ENCODE measurements around the gene MAPKAP1.
"Not testable (repeated sequence)": the region's sequence is repeated elsewhere in the genome, so short reads cannot be mapped to it uniquely, and the experiment has no call there.

MAPKAP1 gene

DNA sequence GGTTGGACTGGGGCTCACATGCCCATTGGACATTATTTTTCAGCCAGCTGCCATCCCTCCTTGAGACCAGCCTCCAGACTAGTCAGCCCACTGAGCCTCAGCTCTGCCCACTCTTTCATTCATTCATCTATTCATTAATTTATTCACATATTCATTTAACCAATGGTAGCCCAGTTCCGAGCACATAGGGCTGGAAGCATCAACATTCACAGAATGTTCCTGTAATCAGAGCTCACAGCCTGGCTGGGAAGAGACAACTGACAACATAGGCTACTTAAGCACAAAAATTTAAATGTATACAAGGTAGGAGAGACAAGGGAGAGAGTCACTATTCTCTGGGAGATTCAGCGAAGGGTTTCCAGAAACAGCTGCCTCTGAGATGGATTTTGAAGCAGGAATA, 23.2 kb upstream of the MAPKAP1 start:
- DNase-seq = no peak

DNA sequence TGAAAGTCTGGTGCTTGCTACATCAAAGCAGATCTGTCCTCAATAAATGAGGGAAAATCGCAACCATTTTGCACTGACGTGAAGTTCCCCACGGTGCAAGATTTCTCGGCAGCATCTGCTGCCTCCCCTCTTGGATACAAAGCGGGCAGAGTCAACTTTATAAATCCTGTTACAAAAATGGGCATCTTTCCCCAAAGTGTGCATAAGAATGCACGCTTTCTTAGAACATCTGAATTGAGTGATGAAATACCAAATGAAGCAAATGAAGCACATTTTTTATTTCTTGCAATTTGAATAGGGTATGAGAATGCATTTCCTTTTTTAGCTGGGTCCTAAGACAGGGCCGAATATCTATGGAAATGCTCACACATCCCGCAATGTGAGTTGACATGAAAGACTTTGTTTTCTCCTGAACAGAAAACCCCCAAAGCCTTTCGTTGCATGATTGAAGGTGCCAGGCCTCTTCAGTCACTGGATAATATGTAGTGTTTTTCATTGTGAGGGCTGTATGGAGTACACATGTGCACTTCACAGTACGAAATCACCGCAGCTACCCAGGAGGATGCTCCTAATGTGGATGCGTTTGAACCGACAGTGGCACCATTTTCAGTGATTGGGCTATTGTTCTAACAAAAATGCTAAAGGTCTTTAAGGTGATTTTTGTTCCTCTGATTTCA, 19.6 kb upstream of the MAPKAP1 start:
- no peak for DNase-seq

DNA sequence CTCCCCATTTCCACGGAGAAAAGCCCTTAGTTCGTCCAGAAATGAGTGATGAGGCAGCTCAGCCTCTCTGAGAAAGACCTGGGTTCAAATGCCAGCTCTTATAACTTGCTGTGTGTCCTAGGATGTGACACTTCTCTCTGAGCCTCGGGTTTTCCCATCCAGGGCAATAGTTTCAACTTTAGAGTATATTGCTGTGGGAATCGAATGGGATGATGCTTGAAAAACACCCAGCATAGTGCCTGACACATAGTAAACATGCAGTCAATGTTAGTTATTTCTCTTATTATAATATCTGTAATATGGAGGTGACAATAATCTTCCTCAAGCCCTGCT, 430 bp upstream of the MAPKAP1 start:
- no peak for DNase-seq

DNA sequence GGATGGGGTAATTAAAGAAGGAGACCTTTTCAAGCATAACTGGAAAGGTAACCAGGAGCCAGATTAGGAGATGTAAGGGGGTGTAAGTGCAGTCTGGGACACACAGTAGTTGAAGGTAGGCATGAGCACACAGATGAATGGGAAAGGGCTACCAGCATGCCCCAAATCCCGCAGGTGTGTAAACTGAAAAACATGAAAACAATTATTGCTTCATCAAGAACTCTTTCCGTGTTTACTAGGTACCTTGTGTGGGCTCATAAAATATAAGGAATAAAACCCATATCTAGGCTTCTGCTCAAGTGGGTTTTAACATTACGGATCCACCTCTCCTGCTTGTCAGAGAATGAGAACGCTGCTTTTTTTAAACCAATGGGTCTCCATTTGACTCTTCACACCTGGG, 1.1 kb downstream of the MAPKAP1 start:
- no peak for DNase-seq

DNA sequence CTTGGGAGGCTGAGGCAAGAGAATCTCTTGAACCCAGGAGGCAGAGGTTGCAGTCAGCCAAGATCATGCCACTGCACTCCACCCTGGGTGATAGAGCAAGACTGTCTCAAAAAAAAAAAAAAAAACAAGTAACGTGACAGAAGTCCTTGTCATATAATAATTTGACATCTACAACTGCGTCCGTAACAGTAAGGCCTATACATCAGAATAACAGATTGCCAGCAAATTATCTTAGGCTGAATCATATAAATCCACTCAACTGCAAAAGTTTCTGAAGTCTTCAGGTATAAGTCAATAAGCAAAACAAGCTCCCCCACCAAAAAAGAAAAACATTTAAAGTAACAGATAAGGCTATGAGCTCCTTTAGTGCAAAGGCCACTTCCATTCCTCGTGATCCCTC, 3.3 kb downstream of the MAPKAP1 start:
- DNase-seq = no peak

DNA sequence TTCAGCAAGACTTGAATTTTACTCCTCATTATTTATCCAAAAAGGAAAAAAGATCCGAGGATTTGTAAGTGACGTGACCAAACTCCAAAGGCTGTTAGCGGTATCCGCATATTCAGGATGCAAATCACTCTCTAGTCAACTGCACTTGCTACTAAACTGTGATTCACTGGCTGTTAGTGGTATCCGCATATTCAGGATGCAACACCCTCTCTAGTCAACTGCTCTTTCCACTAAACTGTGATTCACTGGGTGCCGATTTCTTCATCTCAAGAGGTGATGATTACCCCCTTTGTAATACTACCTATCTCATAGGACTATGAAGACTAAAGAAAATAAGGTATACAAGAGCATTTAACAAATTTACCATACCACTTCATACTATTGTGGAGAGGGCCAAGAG, 5.7 kb downstream of the MAPKAP1 start:
- DNase-seq = no peak

DNA sequence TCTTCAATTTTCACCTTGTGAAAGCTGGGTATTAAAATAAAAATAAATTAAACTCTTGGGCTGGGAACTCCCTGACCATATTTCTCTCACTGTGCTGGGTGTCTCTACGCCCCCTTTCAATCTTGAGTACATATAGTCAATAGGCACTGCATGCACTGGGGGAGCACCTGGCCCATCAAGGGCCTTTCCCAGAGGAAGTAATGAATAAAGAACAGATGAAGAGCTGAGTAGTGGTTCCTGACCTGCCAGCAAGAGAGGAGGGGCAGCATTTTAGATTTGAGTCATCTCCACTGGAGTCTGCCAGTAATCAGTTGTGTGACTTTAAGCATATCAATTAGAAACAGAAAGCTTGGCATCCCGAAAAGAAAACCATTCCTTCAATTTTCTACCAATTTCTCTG, 6.2 kb downstream of the MAPKAP1 start:
- DNase-seq = no peak

DNA sequence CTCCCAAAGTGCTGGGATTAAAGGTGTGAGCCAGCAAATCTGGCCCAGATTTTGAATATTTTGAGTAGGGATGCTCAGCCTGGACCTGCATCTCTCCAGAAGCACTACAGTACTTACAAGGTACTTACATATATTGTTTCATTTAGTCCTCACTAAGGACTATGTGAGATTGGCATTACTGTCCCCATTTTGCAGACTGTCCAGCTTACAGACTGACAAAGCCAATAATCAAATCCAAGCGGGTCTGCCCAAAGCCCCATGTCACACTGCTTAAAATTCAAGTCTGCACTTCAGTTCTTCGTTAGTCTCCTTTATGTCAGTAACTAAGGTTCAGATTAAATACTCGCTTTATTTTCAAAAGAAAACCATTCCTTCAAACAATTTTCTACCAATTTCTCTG, 7.1 kb downstream of the MAPKAP1 start:
- DNase-seq = no peak

DNA sequence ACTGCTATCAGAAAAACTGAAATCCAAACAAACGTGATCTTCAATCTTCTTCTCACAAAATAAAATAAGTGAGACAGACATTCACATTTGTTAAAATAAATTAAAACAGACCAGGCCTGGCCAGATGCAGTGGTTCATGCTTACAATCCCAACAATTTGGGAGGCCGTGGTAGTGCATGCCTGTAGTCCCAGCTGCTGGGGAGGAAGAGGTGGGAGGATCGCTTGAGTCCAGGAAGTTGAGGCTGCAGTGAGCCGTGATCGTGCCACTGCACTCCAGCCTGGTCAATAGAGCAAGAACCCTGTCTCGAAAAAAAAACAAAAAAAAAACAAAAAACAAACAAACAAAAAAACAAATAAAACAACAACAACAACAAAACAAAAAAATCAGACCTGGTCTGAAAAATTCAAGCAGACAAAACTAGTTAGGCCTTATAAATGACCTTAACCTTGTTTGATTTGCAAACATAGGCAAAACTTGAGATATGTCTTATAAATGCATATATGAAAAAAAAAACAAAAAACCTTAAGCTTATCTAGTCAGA, 10.8 kb downstream of the MAPKAP1 start:
- no peak for DNase-seq

DNA sequence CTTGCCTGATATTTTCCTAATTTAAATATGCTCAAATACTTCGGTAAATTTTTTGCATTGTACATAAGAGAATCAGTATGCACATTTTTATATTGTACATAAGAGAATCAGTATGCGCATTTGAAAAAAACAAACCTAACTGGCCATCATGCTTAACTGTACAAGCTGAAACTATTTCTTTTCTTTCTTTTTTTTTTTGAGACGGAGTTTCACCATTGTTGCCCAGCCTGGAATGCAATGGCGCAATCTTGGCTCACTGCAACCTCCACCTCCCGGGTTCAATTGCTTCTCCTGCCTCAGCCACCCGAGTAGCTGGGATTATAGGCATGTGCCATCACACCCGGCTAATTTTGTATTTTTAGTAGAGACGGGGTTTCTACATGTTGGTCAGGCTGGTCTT, 11.5 kb downstream of the MAPKAP1 start:
- not testable (repeated sequence) for DNase-seq

DNA sequence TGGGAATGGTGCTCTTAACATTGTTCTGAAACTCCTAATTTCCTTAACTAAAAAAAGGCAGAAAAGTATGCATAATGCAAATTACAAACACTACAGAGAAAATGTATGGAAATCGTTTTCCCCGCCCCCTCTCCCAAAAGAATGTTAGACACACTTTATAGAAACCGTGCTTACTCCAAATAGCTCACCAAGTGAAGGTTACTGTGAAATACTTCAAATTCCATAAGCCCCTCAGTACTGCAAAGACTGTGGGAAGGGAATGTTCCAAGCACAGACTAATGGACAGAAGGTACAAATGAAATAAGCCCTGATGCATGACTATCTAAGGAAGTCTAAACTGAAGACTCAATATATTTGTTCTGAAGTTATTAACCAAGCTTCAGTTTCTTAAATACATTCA, 12.5 kb downstream of the MAPKAP1 start:
- no peak for DNase-seq

DNA sequence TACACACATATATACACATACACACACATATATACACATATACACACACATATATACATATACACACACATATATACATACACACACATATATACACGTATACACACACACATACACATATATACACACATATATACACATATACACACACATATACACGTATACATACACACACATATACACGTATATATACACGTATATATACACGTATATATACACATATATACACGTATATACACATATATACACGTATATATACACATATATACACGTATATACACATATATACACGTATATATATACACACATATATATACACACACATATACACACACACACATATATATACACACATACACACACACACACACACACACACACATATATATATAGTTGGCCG, 13.5 kb downstream of the MAPKAP1 start:
- not testable (repeated sequence) for DNase-seq

DNA sequence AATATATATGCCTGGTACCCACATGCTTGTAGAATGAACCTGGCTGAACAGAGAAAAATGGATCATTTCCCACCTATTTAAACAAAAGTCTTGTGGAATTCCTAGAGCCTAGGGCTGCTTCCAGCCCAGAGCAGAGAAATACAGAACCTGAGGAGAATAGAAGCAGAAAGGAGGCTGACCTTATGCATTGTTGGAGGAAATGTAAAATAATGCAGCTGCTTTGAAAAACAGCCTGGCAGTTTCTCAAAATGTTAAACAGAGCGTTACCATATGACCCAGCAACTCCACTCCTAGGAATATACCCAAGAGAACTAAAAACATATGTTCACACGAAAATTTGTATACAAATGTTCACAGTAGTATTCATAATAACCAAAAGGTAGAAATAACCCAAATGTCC, 15.1 kb downstream of the MAPKAP1 start:
- no peak for DNase-seq

DNA sequence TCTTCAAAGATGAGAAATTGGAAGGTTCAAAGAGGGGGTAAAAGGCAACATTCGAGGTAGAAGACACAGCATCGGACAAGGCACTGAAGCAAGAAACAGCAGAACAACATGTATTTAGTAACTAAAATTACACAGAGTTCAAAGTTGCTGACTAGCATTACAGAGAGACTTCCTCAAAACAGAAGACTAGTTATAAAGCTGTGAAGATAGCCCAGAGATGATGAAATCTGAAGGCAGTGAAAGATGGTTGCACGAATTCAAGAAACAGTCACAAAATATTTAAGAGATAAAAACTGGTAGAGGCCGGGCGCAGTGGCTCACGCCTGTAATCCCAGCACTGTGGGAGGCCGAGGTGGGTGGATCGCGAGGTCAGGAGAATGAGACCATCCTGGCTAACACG, 16.3 kb downstream of the MAPKAP1 start:
- DNase-seq = no peak

DNA sequence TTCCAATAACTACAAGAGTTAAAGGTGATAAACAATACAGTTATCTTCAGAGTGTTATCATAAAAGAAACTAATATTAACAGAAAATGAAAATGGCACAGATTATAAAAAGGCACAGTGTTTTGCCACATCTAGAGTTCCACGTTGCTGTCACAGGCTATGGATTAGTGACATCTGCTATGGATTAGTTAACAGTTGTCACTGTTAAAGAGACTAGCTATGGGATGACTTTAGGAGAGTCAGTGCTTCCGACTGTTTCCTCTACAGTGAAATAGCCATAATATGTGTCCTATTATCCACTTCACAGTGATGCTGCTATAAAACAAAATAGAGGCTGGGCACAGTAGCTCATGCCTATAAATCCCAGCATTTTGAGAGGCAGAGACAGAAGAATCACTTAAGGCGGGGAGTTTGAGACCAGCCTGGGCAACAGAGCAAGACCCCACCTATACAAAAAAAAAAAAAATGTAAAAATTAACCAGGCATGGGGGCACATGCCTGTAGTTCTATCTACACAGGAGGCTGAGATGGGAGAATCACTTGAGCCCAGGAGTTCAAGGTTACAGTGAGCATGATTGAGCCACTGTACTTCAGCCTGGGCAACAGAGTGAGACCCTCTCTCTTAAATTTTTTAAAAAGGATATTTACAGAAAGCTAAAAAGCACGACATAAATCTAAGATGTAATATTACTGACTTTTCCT, 19.7 kb downstream of the MAPKAP1 start:
- no peak for DNase-seq

DNA sequence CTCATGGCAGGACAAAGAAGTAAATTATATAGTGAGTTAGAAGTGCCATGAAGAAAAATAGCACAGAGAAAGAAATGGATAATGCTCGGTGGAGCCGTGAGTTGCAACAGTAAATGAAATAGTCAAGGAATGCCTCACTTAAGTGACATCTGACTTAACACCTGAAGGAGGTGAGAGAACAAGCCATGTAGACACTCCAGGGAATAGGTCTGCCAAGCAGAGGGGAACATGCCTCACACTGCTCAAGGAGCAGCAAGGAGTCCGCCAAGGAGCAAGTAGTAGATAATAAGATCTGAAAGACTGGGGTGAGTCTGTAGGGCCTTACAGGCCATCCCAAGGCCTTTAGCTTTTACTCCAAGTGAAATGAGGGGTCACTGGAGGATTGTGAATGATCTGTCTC, 21.8 kb downstream of the MAPKAP1 start:
- no peak for DNase-seq

DNA sequence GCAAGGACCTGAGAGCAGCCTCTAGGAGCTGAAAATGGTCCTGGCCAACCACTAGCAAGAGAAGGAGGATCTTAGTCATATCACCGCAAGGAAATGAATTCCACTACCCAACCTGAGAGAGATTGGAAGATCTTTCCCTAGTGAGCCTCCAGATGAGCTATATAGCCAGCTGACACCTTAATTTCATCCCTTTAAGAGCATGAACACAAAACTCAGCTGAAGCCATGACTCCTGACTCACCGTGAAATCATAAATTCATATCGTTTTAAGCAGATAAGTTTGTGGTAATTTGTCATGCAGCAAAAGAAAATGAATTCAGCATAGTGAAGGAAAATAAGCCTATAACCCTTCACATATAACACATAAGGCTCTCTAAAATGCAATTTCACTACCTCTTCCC, 23.5 kb downstream of the MAPKAP1 start:
- no peak for DNase-seq

DNA sequence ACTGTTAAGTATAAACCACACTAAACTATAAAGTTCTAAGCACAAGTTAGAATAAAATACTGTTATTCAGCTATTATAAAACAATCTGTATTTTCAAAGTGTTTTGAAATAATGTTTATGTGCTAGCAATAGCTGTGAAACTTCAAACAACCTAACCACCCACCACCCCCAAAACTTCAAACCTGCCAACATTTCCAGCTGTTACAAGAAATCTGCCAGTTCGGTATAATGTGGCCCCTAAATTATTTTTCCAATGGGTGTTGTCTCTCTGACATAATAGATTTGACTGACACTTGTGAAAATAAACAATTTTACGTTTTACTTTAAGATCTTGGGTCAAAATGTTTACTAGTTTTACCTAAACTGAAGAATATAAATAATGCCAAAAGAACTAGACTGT, 24.7 kb downstream of the MAPKAP1 start:
- no peak for DNase-seq

DNA sequence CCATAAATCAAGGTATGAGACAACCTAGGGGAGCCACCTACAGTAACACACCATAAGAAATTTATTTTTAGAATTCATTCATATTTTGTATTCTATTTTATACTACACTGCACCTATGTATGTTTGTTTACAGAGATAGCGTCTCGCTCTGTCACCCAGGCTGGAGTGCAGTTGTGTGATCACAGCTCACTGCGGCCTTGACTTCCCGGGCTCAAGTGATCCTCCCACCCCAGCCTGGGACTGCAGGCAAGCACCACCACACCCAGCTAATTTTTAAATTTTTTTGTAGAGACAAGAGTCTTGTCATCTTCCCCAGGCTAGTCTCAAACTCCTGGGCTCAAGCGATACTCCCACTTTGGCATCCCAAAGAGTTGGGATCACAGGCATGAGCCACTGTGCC, 25.4 kb downstream of the MAPKAP1 start:
- DNase-seq = no peak

DNA sequence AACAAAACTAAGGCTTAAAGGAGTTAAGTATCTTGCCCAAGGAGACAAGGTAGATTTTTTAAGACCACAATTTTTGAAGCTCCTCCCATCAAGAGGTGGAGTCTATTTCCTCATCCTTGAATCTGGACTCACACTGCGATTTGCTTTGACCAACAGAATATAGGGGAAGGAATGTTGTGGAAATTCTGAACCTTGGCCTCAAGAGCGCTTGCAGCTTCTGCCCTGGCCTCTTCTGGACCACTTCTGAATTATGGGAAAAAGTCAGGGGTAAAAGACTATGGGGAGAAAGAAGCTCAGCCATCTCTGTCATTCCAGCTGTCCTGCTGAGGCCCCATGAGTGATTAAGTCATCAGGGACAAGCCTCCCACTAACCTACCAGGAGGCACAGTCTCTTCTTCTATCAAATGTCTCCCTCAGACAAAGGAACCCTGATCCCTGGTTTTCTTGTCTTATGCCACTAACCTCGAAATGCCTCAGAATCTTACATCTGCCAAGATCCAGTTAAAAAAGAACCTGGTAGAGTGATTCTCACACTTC, 25.9 kb downstream of the MAPKAP1 start:
- no peak for DNase-seq

DNA sequence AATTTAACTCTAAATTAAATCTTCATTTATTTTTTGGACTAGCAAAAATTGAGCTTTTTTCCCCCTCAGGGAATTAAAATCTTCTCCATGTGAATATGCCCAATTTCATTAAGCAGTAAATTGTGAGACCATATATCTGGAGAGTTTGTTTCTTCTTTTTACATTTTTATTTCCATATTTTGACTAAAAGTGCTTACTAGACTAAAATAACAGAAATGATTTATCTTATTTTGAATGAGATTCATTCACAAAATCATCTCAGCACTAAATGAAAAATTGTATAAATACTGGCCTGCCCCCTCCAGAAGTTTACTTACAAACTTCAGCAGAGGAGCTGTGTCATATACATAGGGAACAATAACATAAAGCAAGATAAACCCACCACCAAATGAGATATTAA, 26.6 kb downstream of the MAPKAP1 start:
- DNase-seq = no peak

DNA sequence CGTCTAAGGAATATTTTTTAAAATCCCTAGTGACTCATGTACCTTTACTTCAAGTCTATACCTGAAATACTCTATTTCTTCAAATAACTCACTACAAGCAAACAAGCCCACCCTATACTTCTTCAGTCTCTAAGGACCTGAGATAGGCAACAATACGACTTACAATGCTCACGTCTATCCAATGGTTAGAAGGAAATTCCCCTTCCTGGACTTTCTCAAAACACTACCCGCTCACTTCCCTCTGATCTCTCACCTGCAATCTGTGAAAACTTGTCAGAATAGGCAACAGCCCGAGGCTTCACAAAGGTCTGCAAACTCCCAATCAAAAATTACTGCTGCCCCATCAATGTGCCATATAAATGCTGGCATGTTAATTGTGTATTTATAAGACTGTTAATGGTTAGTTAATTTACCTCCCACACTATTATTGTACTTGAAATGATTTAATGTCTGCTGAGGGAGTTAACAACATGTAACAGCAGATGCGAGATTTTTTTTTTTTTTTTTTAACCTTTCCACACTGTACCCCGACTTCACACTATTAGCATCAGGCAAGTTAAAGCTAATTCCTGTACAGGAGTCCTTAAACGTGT, 27.3 kb downstream of the MAPKAP1 start:
- no peak for DNase-seq

DNA sequence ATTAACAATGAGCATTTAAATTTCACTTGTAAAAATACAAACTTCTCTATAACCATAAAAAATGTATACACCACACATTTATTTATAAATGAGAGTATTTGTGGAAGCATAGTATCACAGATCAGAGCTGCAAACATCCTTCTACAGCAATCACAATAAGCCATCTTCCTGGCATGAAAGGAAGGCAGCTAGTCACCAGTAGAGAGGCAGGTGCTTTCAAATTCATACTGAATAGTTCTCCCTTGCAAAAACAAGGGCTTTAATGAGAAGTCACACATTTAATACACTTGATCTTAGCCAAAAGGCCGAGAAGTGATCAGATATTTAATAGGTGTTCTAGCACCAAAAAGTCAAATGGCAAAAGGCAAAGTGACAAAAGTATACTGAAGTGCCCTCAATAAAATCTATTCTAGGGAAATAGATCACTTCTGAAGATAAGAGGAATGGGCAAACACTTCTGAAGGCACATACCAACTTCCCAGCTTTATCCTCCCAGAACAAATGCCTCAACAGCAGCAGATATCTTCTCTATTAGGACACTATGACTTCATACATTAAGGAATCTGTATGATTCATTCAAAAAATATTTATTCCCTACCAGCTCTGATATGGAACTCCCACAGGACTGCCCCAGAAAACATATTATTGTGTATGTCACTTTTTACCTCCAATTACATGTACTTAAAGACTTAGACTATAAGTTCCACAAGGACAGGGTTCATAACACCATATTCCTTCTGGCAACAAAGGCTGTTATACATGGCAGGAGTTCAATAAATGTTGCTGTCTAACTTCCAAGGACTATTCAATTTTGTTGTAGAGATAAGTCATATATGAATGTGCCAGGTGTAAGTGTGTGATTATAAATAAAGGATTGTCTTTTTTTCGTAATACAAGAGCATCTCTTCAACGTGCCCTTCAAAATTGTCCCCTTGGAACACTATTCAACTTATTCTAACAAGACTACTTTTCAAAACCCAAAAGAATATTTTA, 31.7 kb downstream of the MAPKAP1 start:
- no peak for DNase-seq
